Activated CD8-positive, alpha-beta memory T cell treated with anti-CD3 and anti-CD28 coated beads for 4 hours (primary cell): ENCODE results near the gene CMIP.
"Not testable (repeated sequence)": the region's sequence is repeated elsewhere in the genome, so short reads cannot be mapped to it uniquely, and the experiment has no call there.

Experiments
- DNase-seq, 2 donors: peaks; one replicate each; pipeline ENCODE4 v3.0.0-alpha.2; 2020; ENCODE audit warnings: low read depth in 2 of 2

Gene CMIP

GRCh38 chr16:81444448-81445121 is at the start of gene CMIP:
Gene CMIP, plus strand, starts transcription at chr16:81444808.
- DNase-seq = peak; percentile 50 to 58

GRCh38 chr16:81394966-81395655 is 49.5 kb upstream of the CMIP start:
- no peak for DNase-seq

GRCh38 chr16:81397058-81397878 is 47.3 kb upstream of the CMIP start:
- no peak for DNase-seq

GRCh38 chr16:81397879-81398520 is 46.6 kb upstream of the CMIP start:
- no peak for DNase-seq

GRCh38 chr16:81399909-81400308 is 44.7 kb upstream of the CMIP start:
- no peak for DNase-seq

- no peak for DNase-seq
Observed at GRCh38 chr16:81401035-81401950, 43.3 kb upstream of the CMIP start.

GRCh38 chr16:81403208-81403600 is 41.4 kb upstream of the CMIP start:
- no peak for DNase-seq

- peak; percentile 50 to 53 for DNase-seq
Observed at GRCh38 chr16:81403601-81404391, 40.8 kb upstream of the CMIP start.

- DNase-seq = not testable (repeated sequence)
Observed at GRCh38 chr16:81405002-81405401, 39.6 kb upstream of the CMIP start.

- DNase-seq = no peak
Observed at GRCh38 chr16:81405702-81406113, 38.9 kb upstream of the CMIP start.

GRCh38 chr16:81408409-81408950 is 36.1 kb upstream of the CMIP start:
- no peak for DNase-seq

- DNase-seq = no peak
Observed at GRCh38 chr16:81409016-81409556, 35.5 kb upstream of the CMIP start.

GRCh38 chr16:81410643-81411293 is 33.8 kb upstream of the CMIP start:
- no peak for DNase-seq

- DNase-seq = no peak
Observed at GRCh38 chr16:81413245-81413990, 31.2 kb upstream of the CMIP start.

- DNase-seq = no peak
Observed at GRCh38 chr16:81415751-81416150, 28.9 kb upstream of the CMIP start.

- no peak for DNase-seq
Observed at GRCh38 chr16:81416749-81417148, 27.9 kb upstream of the CMIP start.

GRCh38 chr16:81417210-81417609 is 27.4 kb upstream of the CMIP start:
- DNase-seq = no peak

- no peak for DNase-seq
Observed at GRCh38 chr16:81419806-81420205, 24.8 kb upstream of the CMIP start.
